Ectodermal cell (in vitro differentiated cells): ENCODE results near the gene ASTL. TPM values are rescaled to one million over a fixed set of nuclear protein-coding genes. Genes with fewer than 3 reads are reported as not detected.

ENCODE experiments used
- H3K27ac ChIP-seq: 2 replicates; pipeline ENCODE4 v1.7.0; 2013; ENCODE audit warnings: mild to moderate bottlenecking, low read depth, low read length; ENCODE audit not compliant: insufficient read depth, poor library complexity, severe bottlenecking
- H3K27me3 ChIP-seq: 2 replicates; pipeline ENCODE4 v1.7.0; 2013; ENCODE audit warnings: mild to moderate bottlenecking, low read length; ENCODE audit not compliant: insufficient read depth, control insufficient read depth, poor library complexity, severe bottlenecking
- H3K36me3 ChIP-seq: one replicate; pipeline ENCODE4 v1.7.0; 2013; ENCODE audit warnings: low read length; ENCODE audit not compliant: control insufficient read depth, insufficient read depth
- H3K4me1 ChIP-seq: one replicate; pipeline ENCODE4 v1.7.0; 2013; ENCODE audit warnings: low read length; ENCODE audit not compliant: control insufficient read depth, insufficient read depth
- H3K4me3 ChIP-seq: 2 replicates; pipeline ENCODE4 v1.7.0; 2013; ENCODE audit warnings: low read depth, low read length, control low read depth; ENCODE audit not compliant: insufficient read depth
- H3K9me3 ChIP-seq: 2 replicates; pipeline ENCODE4 v1.7.0; 2013; ENCODE audit warnings: mild to moderate bottlenecking, low read length, moderate library complexity; ENCODE audit not compliant: control insufficient read depth
- WGBS, 2 experiments: methylation state at CpG; one replicate each; pipeline ENCODE4 v1.1.7; 2013; ENCODE audit warnings: missing lambda C conversion rate in 2 of 2; 5-methylcytosine and 5-hydroxymethylcytosine counted together
- polyA plus RNA-seq, 4 experiments: library from polyadenylated mRNA; stranded (reverse); fragments of 50-300 nt; gene quantifications; one replicate each; pipeline ENCODE4 v1.2.3, GENCODE V29; 2013

Gene ASTL
- polyA plus RNA-seq (2013, experiment 1 of 4) = not detected
- not detected for polyA plus RNA-seq (2013, experiment 2 of 4)
- not detected for polyA plus RNA-seq (2013, experiment 3 of 4)
- not detected for polyA plus RNA-seq (2013, experiment 4 of 4)

GRCh38 chr2:96138179-96139145 is at the start of gene ASTL:
TSS of gene ASTL (minus strand) at chr2:96138502. CDS start at chr2:96138436, 66 bp downstream.
- Histone ChIP-seq H3K27ac (no peak within 1 kb of the TSS), H3K4me1 (no peaks in the 10 kb centered on the region), H3K9me3 (no peaks in the 10 kb centered on the region), H3K27me3 (no peaks in the 10 kb centered on the region), H3K4me3 (no peak within 1 kb of the TSS), H3K36me3 (no peaks in the 10 kb centered on the region)
- 26 to 27% methylated on average over 16 to 17 of the region's 17 CpGs for WGBS, 2 experiments

GRCh38 chr2:96186562-96186961 is 48.3 kb upstream of the ASTL start:
- H3K4me3 ChIP-seq = no peak overlapping the region
- peaks cover 32% of the 10 kb centered on the region for H3K36me3 ChIP-seq
- H3K27ac ChIP-seq = no peak overlapping the region
- 95 to 96% methylated on average over 5 of the region's 5 CpGs for WGBS, 2 experiments
- no peaks in the 10 kb centered on the region for H3K27me3 ChIP-seq
- no peaks in the 10 kb centered on the region for H3K9me3 ChIP-seq
- no peaks in the 10 kb centered on the region for H3K4me1 ChIP-seq

GRCh38 chr2:96185516-96185915 is 47.2 kb upstream of the ASTL start:
- no peak overlapping the region for H3K27ac ChIP-seq
- H3K4me3 ChIP-seq = no peak overlapping the region
- H3K4me1 ChIP-seq = no peaks in the 10 kb centered on the region
- no peaks in the 10 kb centered on the region for H3K9me3 ChIP-seq
- H3K27me3 ChIP-seq = no peaks in the 10 kb centered on the region
- H3K36me3 ChIP-seq = peaks cover 28% of the 10 kb centered on the region
- WGBS, 2 experiments = 100% methylated on average over 1 of the region's 1 CpG

- Histone ChIP-seq H3K9me3 (no peaks in the 10 kb centered on the region), H3K27me3 (no peaks in the 10 kb centered on the region), H3K27ac (no peak overlapping the region), H3K36me3 (peaks cover 26% of the 10 kb centered on the region), H3K4me3 (no peak overlapping the region), H3K4me1 (no peaks in the 10 kb centered on the region)
- 96 to 98% methylated on average over 8 of the region's 8 CpGs for WGBS, 2 experiments
Measured at GRCh38 chr2:96184989-96185388, 46.7 kb upstream of the ASTL start.

GRCh38 chr2:96184188-96184587 is 45.9 kb upstream of the ASTL start:
- no peak overlapping the region for H3K27ac ChIP-seq
- H3K36me3 ChIP-seq = peaks cover 24% of the 10 kb centered on the region
- H3K27me3 ChIP-seq = no peaks in the 10 kb centered on the region
- H3K4me1 ChIP-seq = no peaks in the 10 kb centered on the region
- no peaks in the 10 kb centered on the region for H3K9me3 ChIP-seq
- WGBS, 2 experiments = 96 to 97% methylated on average over 8 of the region's 8 CpGs
- no peak overlapping the region for H3K4me3 ChIP-seq

- WGBS, 2 experiments = 85 to 93% methylated on average over 3 to 5 of the region's 5 CpGs
- Histone ChIP-seq H3K9me3 (no peaks in the 10 kb centered on the region), H3K27ac (no peak overlapping the region), H3K36me3 (peaks cover 15% of the 10 kb centered on the region), H3K4me3 (no peak overlapping the region), H3K4me1 (no peaks in the 10 kb centered on the region), H3K27me3 (no peaks in the 10 kb centered on the region)
Measured at GRCh38 chr2:96181529-96181928, 43.2 kb upstream of the ASTL start.

GRCh38 chr2:96180521-96180920 is 42.2 kb upstream of the ASTL start:
- Histone ChIP-seq H3K4me1 (no peaks in the 10 kb centered on the region), H3K9me3 (no peaks in the 10 kb centered on the region), H3K27ac (no peak overlapping the region), H3K36me3 (peaks cover 6% of the 10 kb centered on the region), H3K27me3 (no peaks in the 10 kb centered on the region), H3K4me3 (no peak overlapping the region)

- no peaks in the 10 kb centered on the region for H3K9me3 ChIP-seq
- no peak overlapping the region for H3K4me3 ChIP-seq
- H3K4me1 ChIP-seq = no peaks in the 10 kb centered on the region
- no peak overlapping the region for H3K27ac ChIP-seq
- H3K36me3 ChIP-seq = peaks cover under 1% of the 10 kb centered on the region
- WGBS, 2 experiments = 91 to 98% methylated on average over 1 of the region's 1 CpG
- H3K27me3 ChIP-seq = no peaks in the 10 kb centered on the region
Measured at GRCh38 chr2:96180002-96180401, 41.7 kb upstream of the ASTL start.

- Histone ChIP-seq H3K27me3 (no peaks in the 10 kb centered on the region), H3K36me3 (no peaks in the 10 kb centered on the region), H3K9me3 (no peaks in the 10 kb centered on the region), H3K4me1 (no peaks in the 10 kb centered on the region), H3K27ac (no peak overlapping the region), H3K4me3 (no peak overlapping the region)
- 81 to 89% methylated on average over 2 to 4 of the region's 4 CpGs for WGBS, 2 experiments
Measured at GRCh38 chr2:96176661-96177060, 38.4 kb upstream of the ASTL start.

GRCh38 chr2:96175951-96176350 is 37.6 kb upstream of the ASTL start:
- H3K4me1 ChIP-seq = no peaks in the 10 kb centered on the region
- WGBS, 2 experiments = 87 to 88% methylated on average over 6 of the region's 6 CpGs

More at GRCh38 chr2:96175951-96176350, 37.6 kb upstream of the ASTL start:
- H3K9me3 ChIP-seq = no peaks in the 10 kb centered on the region
- no peak overlapping the region for H3K27ac ChIP-seq
- H3K27me3 ChIP-seq = no peaks in the 10 kb centered on the region
- H3K36me3 ChIP-seq = no peaks in the 10 kb centered on the region
- no peak overlapping the region for H3K4me3 ChIP-seq
